ENCODE results near the gene KIF3A.
A peak's percentile ranks its signal among the peaks of the same experiment; 100 is the strongest.

Gene KIF3A

GRCh38 chr5:132679717-132680380 lies 57.5 kb downstream of the KIF3A start:
- no peaks in the 10 kb centered on the region for H3K27me3 ChIP-seq (ENCODE audit: control insufficient read depth, insufficient read depth, low read length)

GRCh38 chr5:132679166-132679565 lies 58.2 kb downstream of the KIF3A start:
- Histone ChIP-seq H3K9me3 (replicated peaks; ENCODE audit: low read length) (no peaks in the 10 kb centered on the region), H3K9ac (ENCODE audit: low read depth, low read length) (no peak overlapping the region), H3K4me2 (ENCODE audit: low read length) (no peak overlapping the region), H3K36me3 (ENCODE audit: insufficient read depth, low read length) (no peaks in the 10 kb centered on the region), H3K4me3 (ENCODE audit: low read length) (no peak overlapping the region), H3K4me1 (ENCODE audit: control insufficient read depth, insufficient read depth, low read length) (peaks cover 40% of the 10 kb centered on the region), H3K27me3 (ENCODE audit: control insufficient read depth, insufficient read depth, low read length) (no peaks in the 10 kb centered on the region)

More at GRCh38 chr5:132679717-132680380, 57.5 kb downstream of the KIF3A start:
- Histone ChIP-seq H3K4me1 (ENCODE audit: control insufficient read depth, insufficient read depth, low read length) (peaks cover 35% of the 10 kb centered on the region), H3K4me3 (ENCODE audit: low read length) (no peak overlapping the region), H3K36me3 (ENCODE audit: insufficient read depth, low read length) (no peaks in the 10 kb centered on the region), H3K9ac (ENCODE audit: low read depth, low read length) (no peak overlapping the region), H3K4me2 (ENCODE audit: low read length) (no peak overlapping the region), H3K9me3 (replicated peaks; ENCODE audit: low read length) (no peaks in the 10 kb centered on the region)

- Histone ChIP-seq H3K4me1 (ENCODE audit: control insufficient read depth, insufficient read depth, low read length) (peaks cover 44% of the 10 kb centered on the region), H3K4me3 (ENCODE audit: low read length) (no peak overlapping the region), H3K9ac (ENCODE audit: low read depth, low read length) (no peak overlapping the region), H3K4me2 (ENCODE audit: low read length) (no peak overlapping the region), H3K27me3 (ENCODE audit: control insufficient read depth, insufficient read depth, low read length) (no peaks in the 10 kb centered on the region), H3K9me3 (replicated peaks; ENCODE audit: low read length) (no peaks in the 10 kb centered on the region), H3K36me3 (ENCODE audit: insufficient read depth, low read length) (no peaks in the 10 kb centered on the region)
Observed at GRCh38 chr5:132678735-132679134, 58.6 kb downstream of the KIF3A start.

- H3K9ac ChIP-seq (ENCODE audit: low read depth, low read length): no peak overlapping the region
- no peak overlapping the region for H3K4me3 ChIP-seq (ENCODE audit: low read length)
- H3K4me1 ChIP-seq (ENCODE audit: control insufficient read depth, insufficient read depth, low read length): peaks cover 44% of the 10 kb centered on the region
- H3K9me3 ChIP-seq (replicated peaks; ENCODE audit: low read length): no peaks in the 10 kb centered on the region
- H3K27me3 ChIP-seq (ENCODE audit: control insufficient read depth, insufficient read depth, low read length): no peaks in the 10 kb centered on the region
- no peak overlapping the region for H3K4me2 ChIP-seq (ENCODE audit: low read length)
- no peaks in the 10 kb centered on the region for H3K36me3 ChIP-seq (ENCODE audit: insufficient read depth, low read length)
Observed at GRCh38 chr5:132677682-132678400, 59.5 kb downstream of the KIF3A start.

GRCh38 chr5:132677191-132677590 lies 60.2 kb downstream of the KIF3A start:
- H3K27me3 ChIP-seq (ENCODE audit: control insufficient read depth, insufficient read depth, low read length): no peaks in the 10 kb centered on the region
- peak overlapping the region; percentile 4 for H3K9ac ChIP-seq (ENCODE audit: low read depth, low read length)
- H3K4me1 ChIP-seq (ENCODE audit: control insufficient read depth, insufficient read depth, low read length): peaks cover 44% of the 10 kb centered on the region
- H3K4me3 ChIP-seq (ENCODE audit: low read length): no peak overlapping the region
- H3K9me3 ChIP-seq (replicated peaks; ENCODE audit: low read length): no peaks in the 10 kb centered on the region
- H3K36me3 ChIP-seq (ENCODE audit: insufficient read depth, low read length): no peaks in the 10 kb centered on the region
- H3K4me2 ChIP-seq (ENCODE audit: low read length): no peak overlapping the region

- Histone ChIP-seq H3K4me1 (ENCODE audit: control insufficient read depth, insufficient read depth, low read length) (peaks cover 44% of the 10 kb centered on the region), H3K9ac (ENCODE audit: low read depth, low read length) (no peak overlapping the region), H3K4me2 (ENCODE audit: low read length) (no peak overlapping the region), H3K36me3 (ENCODE audit: insufficient read depth, low read length) (no peaks in the 10 kb centered on the region), H3K4me3 (ENCODE audit: low read length) (no peak overlapping the region), H3K9me3 (replicated peaks; ENCODE audit: low read length) (no peaks in the 10 kb centered on the region), H3K27me3 (ENCODE audit: control insufficient read depth, insufficient read depth, low read length) (no peaks in the 10 kb centered on the region)
Observed at GRCh38 chr5:132675936-132676689, 61.2 kb downstream of the KIF3A start.

- H3K4me3 ChIP-seq (ENCODE audit: low read length): peak overlapping the region; percentile 59
Observed at GRCh38 chr5:132674671-132675506, 62.5 kb downstream of the KIF3A start.

GRCh38 chr5:132673939-132674630 lies 63.3 kb downstream of the KIF3A start, which contains the start of gene IL4:
Gene IL4 (plus strand): TSS chr5:132673989. CDS start chr5:132674051, 62 bp downstream.
- no peaks in the 10 kb centered on the region for H3K36me3 ChIP-seq (ENCODE audit: insufficient read depth, low read length)
- H3K4me1 ChIP-seq (ENCODE audit: control insufficient read depth, insufficient read depth, low read length): peaks cover 37% of the 10 kb centered on the region
- peak within 1 kb of the TSS; percentile 67 for H3K9ac ChIP-seq (ENCODE audit: low read depth, low read length)
- no peaks in the 10 kb centered on the region for H3K9me3 ChIP-seq (replicated peaks; ENCODE audit: low read length)
- H3K4me2 ChIP-seq (ENCODE audit: low read length): peak within 1 kb of the TSS; percentile 83
- no peaks in the 10 kb centered on the region for H3K27me3 ChIP-seq (ENCODE audit: control insufficient read depth, insufficient read depth, low read length)
- peak within 1 kb of the TSS; percentile 59 for H3K4me3 ChIP-seq (ENCODE audit: low read length)

More at GRCh38 chr5:132674671-132675506, 62.5 kb downstream of the KIF3A start:
- Histone ChIP-seq H3K36me3 (ENCODE audit: insufficient read depth, low read length) (no peaks in the 10 kb centered on the region), H3K9me3 (replicated peaks; ENCODE audit: low read length) (no peaks in the 10 kb centered on the region), H3K9ac (ENCODE audit: low read depth, low read length) (peak overlapping the region; percentile 67), H3K4me2 (ENCODE audit: low read length) (peak overlapping the region; percentile 83), H3K27me3 (ENCODE audit: control insufficient read depth, insufficient read depth, low read length) (no peaks in the 10 kb centered on the region), H3K4me1 (ENCODE audit: control insufficient read depth, insufficient read depth, low read length) (peaks cover 40% of the 10 kb centered on the region)

- Histone ChIP-seq H3K4me1 (ENCODE audit: control insufficient read depth, insufficient read depth, low read length) (peaks cover 37% of the 10 kb centered on the region), H3K4me3 (ENCODE audit: low read length) (no peak overlapping the region), H3K36me3 (ENCODE audit: insufficient read depth, low read length) (no peaks in the 10 kb centered on the region), H3K27me3 (ENCODE audit: control insufficient read depth, insufficient read depth, low read length) (no peaks in the 10 kb centered on the region), H3K9me3 (replicated peaks; ENCODE audit: low read length) (no peaks in the 10 kb centered on the region), H3K4me2 (ENCODE audit: low read length) (no peak overlapping the region), H3K9ac (ENCODE audit: low read depth, low read length) (no peak overlapping the region)
Observed at GRCh38 chr5:132673488-132673887, 63.9 kb downstream of the KIF3A start.

GRCh38 chr5:132671000-132671399 lies 66.3 kb downstream of the KIF3A start:
- Histone ChIP-seq H3K4me2 (ENCODE audit: low read length) (no peak overlapping the region), H3K9me3 (replicated peaks; ENCODE audit: low read length) (no peaks in the 10 kb centered on the region), H3K4me1 (ENCODE audit: control insufficient read depth, insufficient read depth, low read length) (peaks cover 20% of the 10 kb centered on the region), H3K27me3 (ENCODE audit: control insufficient read depth, insufficient read depth, low read length) (no peaks in the 10 kb centered on the region), H3K9ac (ENCODE audit: low read depth, low read length) (no peak overlapping the region), H3K36me3 (ENCODE audit: insufficient read depth, low read length) (no peaks in the 10 kb centered on the region), H3K4me3 (ENCODE audit: low read length) (no peak overlapping the region)
